Kidney epithelial cell (primary cell): ENCODE data around the gene ASCL1. TPM values are rescaled to one million over a fixed set of nuclear protein-coding genes. Genes with fewer than 3 reads are reported as not detected.

ENCODE experiments used
- DNase-seq: peaks from one replicate; pipeline ENCODE4 v3.0.0-alpha.2; 2010; ENCODE audit warnings: low read depth
- H3K27me3 ChIP-seq: 2 replicates; pipeline ENCODE4 v1.6.0; 2011; ENCODE audit warnings: low read length; ENCODE audit not compliant: control insufficient read depth, insufficient read depth
- H3K36me3 ChIP-seq: 2 replicates; pipeline ENCODE4 v1.5.1; 2011; ENCODE audit warnings: low read length; ENCODE audit not compliant: control insufficient read depth, insufficient read depth
- H3K4me3 ChIP-seq: 2 replicates; pipeline ENCODE4 v1.5.1; 2011; ENCODE audit warnings: low read depth, mild to moderate bottlenecking, control low read depth, low read length
- CTCF ChIP-seq: IDR thresholded peaks from 2 replicates; pipeline ENCODE4 v1.5.1; 2011; ENCODE audit warnings: mild to moderate bottlenecking, moderate library complexity, low read length, control low read depth, inconsistent platforms; ENCODE audit not compliant: insufficient read depth, poor library complexity, severe bottlenecking
- total RNA-seq: library from RNA; depleted of rRNA; stranded (reverse); fragments of >200 nt; gene quantifications from 2 replicates; pipeline ENCODE4 v1.2.3, GENCODE V29; 2015

ASCL1 gene
- total RNA-seq, 1 donor from 2014 or later, result not detected

GRCh38 chr12:102992720-102993119 lies 35.2 kb downstream of the ASCL1 start:
- Histone ChIP-seq H3K27me3 (no peaks in the 10 kb centered on the region), H3K4me3 (no peak overlapping the region), H3K36me3 (no peaks in the 10 kb centered on the region)
- TF ChIP-seq CTCF, result no peak
- DNase-seq, result no peak

- TF ChIP-seq CTCF, result no peak
- H3K36me3 ChIP-seq, result no peaks in the 10 kb centered on the region
- H3K27me3 ChIP-seq, result no peaks in the 10 kb centered on the region
- no peak overlapping the region for H3K4me3 ChIP-seq
- no peak for DNase-seq
Measured at GRCh38 chr12:102993537-102993936, 36.1 kb downstream of the ASCL1 start.

GRCh38 chr12:102995372-102995771 lies 37.9 kb downstream of the ASCL1 start:
- Histone ChIP-seq H3K27me3 (no peaks in the 10 kb centered on the region), H3K4me3 (no peak overlapping the region), H3K36me3 (no peaks in the 10 kb centered on the region)
- no peak for TF ChIP-seq CTCF
- no peak for DNase-seq

Other genes starting within 250 kb of the ASCL1 start
- 1.1 TPM in 1 of 2 replicates, not detected in the other for gene PAH, start 40.4 kb upstream of the ASCL1 start, total RNA-seq